MM.1S (cell line): ENCODE measurements around the gene ZEB2.

ENCODE experiments used
- CTCF ChIP-seq: fragments of 300-600 bp; sonication (generic); IDR thresholded peaks from 2 replicates; pipeline ENCODE4 v1.5.1; 2016; ENCODE audit warnings: antibody characterized with exemption, low read length, mixed read lengths
- EZH2 ChIP-seq: fragments of 300-600 bp; sonication (generic); optimal IDR thresholded peaks from 2 replicates; pipeline ENCODE3; 2017; ENCODE audit warnings: low read depth, mild to moderate bottlenecking, antibody characterized with exemption, low read length, mixed read lengths

- no peak for TF ChIP-seq CTCF
- no peak for TF ChIP-seq EZH2
Observed at GRCh38 chr2:144359684-144360083, 160.2 kb downstream of the ZEB2 start.
